GM12873 (cell line): ENCODE results near the gene MALSU1.

Experiments used
- CTCF ChIP-seq: IDR thresholded peaks from 2 replicates; pipeline ENCODE4 v1.5.1; 2012; ENCODE audit warnings: low read depth, mild to moderate bottlenecking, moderate library complexity, low read length, control low read depth; ENCODE audit not compliant: insufficient read depth; ENCODE audit errors: missing control alignments

The MALSU1 gene

DNA sequence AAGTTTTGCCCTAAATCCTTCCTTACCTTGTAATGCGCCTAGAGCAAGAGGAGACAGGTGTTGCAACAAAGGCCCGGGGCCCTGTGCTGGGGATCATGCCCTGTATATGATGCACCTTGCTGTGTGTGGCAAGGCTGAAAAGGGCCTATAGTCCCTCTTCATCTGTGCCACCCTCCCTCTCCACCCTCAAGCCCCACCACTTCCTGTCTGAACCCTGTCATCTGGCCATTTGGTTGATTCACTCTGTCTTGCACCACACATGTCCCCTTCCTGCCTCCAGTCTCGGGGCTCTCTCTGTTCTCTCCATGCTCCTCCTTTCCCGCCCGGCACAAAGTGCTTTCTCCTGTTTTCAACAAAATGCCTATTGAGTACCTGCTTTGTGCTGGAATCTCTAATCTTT is 11.5 kb upstream of the MALSU1 start:
- TF ChIP-seq CTCF: no peak

GRCh38 chr7:23290993-23291392 is 8.1 kb upstream of the MALSU1 start:
- TF ChIP-seq CTCF: no peak

DNA sequence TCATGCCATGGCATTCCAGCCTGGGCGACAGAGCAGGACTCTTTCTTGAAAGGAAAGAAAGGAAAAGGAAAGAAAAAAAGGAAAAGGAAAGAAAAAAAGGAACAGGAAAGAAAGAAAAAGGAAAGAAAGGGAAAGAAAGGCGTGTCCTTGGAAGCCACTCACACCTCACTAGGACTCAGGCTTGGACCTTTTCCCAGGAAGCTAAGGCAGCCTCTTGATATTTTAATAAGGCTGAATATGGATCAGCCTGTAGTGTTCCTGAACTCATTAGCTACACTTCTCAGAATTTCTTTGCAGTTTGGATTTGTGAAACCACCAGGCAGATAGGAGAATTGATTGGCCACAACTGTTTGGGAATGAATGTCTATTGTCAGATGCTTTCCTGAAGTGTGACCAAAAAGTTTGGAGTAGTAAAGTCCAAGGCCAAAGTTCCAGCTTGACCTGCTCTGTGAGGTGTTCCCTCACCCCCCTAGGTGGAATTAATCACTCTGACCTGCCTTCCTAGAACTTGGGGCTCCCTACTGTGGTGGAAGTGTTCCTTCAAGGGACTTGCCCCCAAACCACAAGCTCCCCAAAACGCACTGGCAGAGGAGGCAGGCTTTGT is 7.1 kb upstream of the MALSU1 start:
- no peak for TF ChIP-seq CTCF

DNA sequence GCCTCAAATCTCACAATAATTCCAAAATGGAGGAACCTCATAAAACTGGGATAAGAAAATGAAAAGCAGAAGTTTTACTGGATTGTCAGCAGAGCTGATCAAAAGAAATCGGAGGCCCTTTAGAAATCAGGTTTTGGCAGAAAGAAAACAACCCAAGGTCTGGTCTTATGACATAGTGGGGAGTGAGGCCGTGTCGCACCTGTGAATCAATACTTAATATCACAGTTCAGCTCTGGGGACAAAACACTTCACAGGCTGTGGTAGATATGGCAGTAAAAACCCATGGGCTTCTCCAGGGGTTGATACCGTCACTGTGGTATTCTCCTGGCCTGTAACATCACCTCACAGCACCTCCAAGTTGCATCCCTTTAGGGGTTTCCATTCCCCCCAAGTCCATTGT is 6.5 kb upstream of the MALSU1 start:
- TF ChIP-seq CTCF: no peak

- TF ChIP-seq CTCF: no peak
Measured at GRCh38 chr7:23293500-23294073, 5.6 kb upstream of the MALSU1 start.

- TF ChIP-seq CTCF: no peak
Measured at GRCh38 chr7:23294549-23295400, 4.4 kb upstream of the MALSU1 start.

GRCh38 chr7:23295401-23295697 is 3.8 kb upstream of the MALSU1 start:
- no peak for TF ChIP-seq CTCF
